NCI-H2227 treated with DMSO at 0.1 percent for 48 hours (cell line): Measurements from ENCODE around the gene DMXL1.

Experiments used
- DNase-seq: peaks from one replicate; lab custom pipeline; 2025; lab: John Stamatoyannopoulos, UW

DMXL1 gene

GRCh38 chr5:119290607-119291006 lies 219.7 kb downstream of the DMXL1 start:
- no peak for DNase-seq

- no peak for DNase-seq
Measured at GRCh38 chr5:119291056-119291455, 220.2 kb downstream of the DMXL1 start.

- DNase-seq, result no peak
Measured at GRCh38 chr5:119291877-119292276, 221.0 kb downstream of the DMXL1 start.

- DNase-seq, result no peak
Measured at GRCh38 chr5:119292701-119293515, 222.0 kb downstream of the DMXL1 start.

- DNase-seq, result no peak
Measured at GRCh38 chr5:119293516-119293829, 222.6 kb downstream of the DMXL1 start.
